Immature natural killer cell (primary cell): Measurements from ENCODE around the gene MALRD1. TPM values are rescaled to one million over a fixed set of nuclear protein-coding genes. Genes with fewer than 3 reads are reported as not detected.

Experiments
- DNase-seq, 3 donors: peaks; one replicate each; pipeline ENCODE4 v3.0.0; 2022; ENCODE audit warnings: mixed read lengths in 1 of 3
- H3K27ac Mint-ChIP-seq, 6 donors: one replicate each; pipeline ENCODE4 v1.8.0; 2020; ENCODE audit warnings: mixed read lengths in 6 of 6, mild to moderate bottlenecking in 5 of 6, inconsistent platforms in 4 of 6, moderate library complexity in 3 of 6
- H3K27me3 Mint-ChIP-seq, 3 donors: one replicate each; pipeline ENCODE4 v1.8.0; 2020 to 2021; ENCODE audit warnings: low read depth in 3 of 3, mild to moderate bottlenecking in 3 of 3, mixed read lengths in 3 of 3, moderate library complexity in 3 of 3, inconsistent platforms in 1 of 3
- H3K36me3 Mint-ChIP-seq, 3 donors: one replicate each; pipeline ENCODE4 v1.8.0; 2020; ENCODE audit warnings: mixed read lengths in 3 of 3, inconsistent platforms in 2 of 3, mild to moderate bottlenecking in 2 of 3
- H3K4me1 Mint-ChIP-seq, 2 donors: one replicate each; pipeline ENCODE4 v1.8.0; 2020; ENCODE audit warnings: inconsistent platforms in 2 of 2, mild to moderate bottlenecking in 2 of 2, mixed read lengths in 2 of 2, moderate library complexity in 1 of 2
- H3K4me3 Mint-ChIP-seq, 5 donors: one replicate each; pipeline ENCODE4 v1.8.0; 2020; ENCODE audit warnings: mild to moderate bottlenecking in 5 of 5, mixed read lengths in 5 of 5, inconsistent platforms in 3 of 5, moderate library complexity in 3 of 5
- H3K9me3 Mint-ChIP-seq, 6 donors: one replicate each; pipeline ENCODE4 v1.8.0; 2020; ENCODE audit warnings: mild to moderate bottlenecking in 6 of 6, mixed read lengths in 6 of 6, inconsistent platforms in 4 of 6, moderate library complexity in 3 of 6
- polyA plus RNA-seq, 3 donors: library from polyadenylated mRNA; unstranded; fragments of 300-500 nt; fragmentation: Illumina TruSeq; gene quantifications; one replicate each; pipeline ENCODE4 v1.2.3, GENCODE V29; 2021

MALRD1 gene
- polyA plus RNA-seq, 3 donors from 2014 or later, result not detected

DNA sequence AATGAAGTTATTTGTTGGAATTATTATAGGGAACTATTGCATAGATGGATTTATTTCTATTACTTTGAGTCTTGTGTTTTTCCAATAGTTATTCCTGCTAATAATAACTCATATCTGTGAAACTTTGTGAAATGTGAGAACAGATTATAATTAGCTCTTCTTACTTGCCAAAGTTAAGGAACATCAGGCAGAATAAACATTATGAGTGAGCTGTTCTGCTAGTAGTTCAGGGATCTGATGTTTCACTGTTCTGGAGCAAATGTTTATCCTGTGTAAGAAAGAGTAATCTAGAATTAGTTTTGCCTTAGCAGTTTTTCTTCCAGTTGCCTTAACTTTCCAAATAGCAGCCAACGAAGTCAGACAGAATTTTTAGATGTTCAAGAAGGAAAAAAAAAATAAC, 522.4 kb downstream of the MALRD1 start:
- Mint-ChIP-seq H3K4me1 (no peaks in the 10 kb centered on the region), H3K9me3 (peaks cover 0 to 2% (median 0%) of the 10 kb centered on the region in 6 donors), H3K27ac (no peak overlapping the region), H3K36me3 (no peaks in the 10 kb centered on the region), H3K27me3 (no peaks in the 10 kb centered on the region), H3K4me3 (no peak overlapping the region)
- no peak for DNase-seq

DNA sequence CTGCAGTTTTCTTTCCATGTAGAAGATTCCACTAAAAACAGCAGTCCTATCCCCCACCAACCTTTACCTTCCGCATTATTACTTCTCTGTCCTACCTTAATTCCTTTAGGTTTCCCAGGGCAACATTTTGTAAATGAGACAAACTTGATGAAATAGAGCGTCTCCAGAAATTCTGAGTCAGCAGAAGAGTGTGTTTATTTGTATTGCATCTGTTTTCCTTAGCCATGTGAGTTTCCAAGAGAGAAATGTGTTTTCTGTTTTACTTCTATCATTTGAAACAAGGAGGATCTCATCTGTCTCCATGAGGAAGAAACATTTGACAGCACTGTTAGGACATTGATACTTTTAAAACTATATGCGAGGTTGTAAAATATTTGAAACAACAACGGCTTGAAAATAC, 523.5 kb downstream of the MALRD1 start:
- Mint-ChIP-seq H3K27me3 (no peaks in the 10 kb centered on the region), H3K4me1 (no peaks in the 10 kb centered on the region), H3K4me3 (no peak overlapping the region), H3K36me3 (no peaks in the 10 kb centered on the region), H3K9me3 (peaks cover 0 to 2% (median 0%) of the 10 kb centered on the region in 6 donors), H3K27ac (no peak overlapping the region)
- DNase-seq, result no peak

DNA sequence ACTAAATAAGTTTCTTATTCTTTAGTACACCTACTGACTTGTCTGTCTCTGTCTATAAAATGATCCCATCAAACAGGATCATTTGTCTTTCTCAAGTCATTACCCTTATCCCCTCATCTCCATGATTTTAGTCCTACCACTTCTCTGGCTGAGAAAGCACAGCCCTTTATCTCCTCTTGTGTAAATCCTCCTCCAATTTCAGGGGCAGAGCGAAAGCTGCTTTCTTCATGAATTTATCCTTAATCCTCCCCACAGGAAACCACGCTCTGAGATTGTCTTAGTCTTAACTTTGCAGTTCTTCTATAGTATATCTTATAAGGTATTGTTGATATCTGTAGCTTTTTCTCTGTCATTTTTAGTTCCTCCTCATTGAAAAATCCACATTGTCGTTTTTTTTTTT, 528.0 kb downstream of the MALRD1 start:
- no peaks in the 10 kb centered on the region for H3K36me3 Mint-ChIP-seq
- DNase-seq, result no peak
- peaks cover 0 to 12% (median 0%) of the 10 kb centered on the region in 6 donors for H3K9me3 Mint-ChIP-seq
- H3K27me3 Mint-ChIP-seq, result peaks cover 0 to 2% (median 0%) of the 10 kb centered on the region in 3 donors
- H3K4me1 Mint-ChIP-seq, result no peaks in the 10 kb centered on the region
- H3K4me3 Mint-ChIP-seq, result no peak overlapping the region
- H3K27ac Mint-ChIP-seq, result no peak overlapping the region

DNA sequence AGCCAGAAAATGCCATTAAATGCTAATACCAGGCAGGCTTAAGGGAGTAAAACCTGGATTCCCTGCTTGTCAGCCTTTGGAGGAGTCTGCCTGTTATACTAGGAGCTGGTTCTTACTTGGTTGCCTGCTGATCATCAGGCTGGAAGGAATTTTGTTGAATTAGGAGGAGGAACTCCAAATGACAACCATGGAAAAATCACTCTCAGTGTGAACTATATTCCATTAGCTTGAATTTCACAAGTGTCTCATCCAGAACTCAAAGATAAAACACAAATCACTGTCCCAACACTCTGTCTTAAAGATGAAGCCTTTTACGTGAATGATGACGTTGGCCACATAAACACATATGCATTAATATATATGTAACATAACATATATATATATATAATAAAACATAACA, 528.8 kb downstream of the MALRD1 start:
- peaks cover 0 to 12% (median 0%) of the 10 kb centered on the region in 6 donors for H3K9me3 Mint-ChIP-seq
- H3K4me3 Mint-ChIP-seq, result no peak overlapping the region
- H3K36me3 Mint-ChIP-seq, result no peaks in the 10 kb centered on the region
- peaks cover 0 to 2% (median 0%) of the 10 kb centered on the region in 3 donors for H3K27me3 Mint-ChIP-seq
- DNase-seq, result no peak
- no peaks in the 10 kb centered on the region for H3K4me1 Mint-ChIP-seq
- H3K27ac Mint-ChIP-seq, result no peak overlapping the region

DNA sequence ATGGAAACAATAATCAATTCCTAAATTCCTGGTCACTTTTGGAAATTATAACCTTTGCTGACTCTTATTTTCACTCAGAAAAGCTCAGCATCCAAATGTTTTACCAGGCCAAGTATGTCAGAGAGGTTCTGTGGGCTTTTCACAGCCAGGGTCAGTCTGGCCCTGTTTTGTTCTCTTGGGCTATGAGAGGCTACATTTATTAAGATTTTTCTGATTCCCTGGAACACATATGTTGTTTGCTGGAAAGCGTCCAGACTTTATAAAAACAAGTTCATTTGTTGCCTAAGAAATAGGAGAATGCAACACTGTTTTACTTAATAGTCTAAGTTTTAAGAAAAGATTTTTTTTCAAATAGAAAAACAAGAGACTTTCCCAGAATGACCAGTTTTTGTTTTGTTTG, 529.2 kb downstream of the MALRD1 start:
- no peak overlapping the region for H3K27ac Mint-ChIP-seq

DNA sequence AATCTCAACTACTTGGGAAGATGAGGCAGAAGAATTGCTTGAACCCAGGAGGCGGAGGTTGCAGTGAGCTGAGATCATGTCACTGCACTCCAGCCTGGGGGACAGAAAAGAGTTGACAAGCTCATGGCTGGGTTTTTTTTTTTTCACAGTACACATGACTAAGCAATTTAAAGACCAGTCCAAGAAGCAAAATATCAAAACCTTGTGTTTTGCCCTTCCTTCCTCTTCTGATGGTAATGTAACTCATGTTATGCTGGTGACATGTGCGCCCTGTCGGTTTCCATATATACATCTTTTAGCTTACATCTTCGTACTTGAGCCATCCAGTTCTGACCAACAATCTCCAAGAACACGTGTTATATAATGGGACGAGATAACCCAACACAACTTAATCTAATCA, 530.0 kb downstream of the MALRD1 start:
- Mint-ChIP-seq H3K27ac (no peak overlapping the region), H3K4me3 (no peak overlapping the region), H3K9me3 (peaks cover 0 to 12% (median 0%) of the 10 kb centered on the region in 6 donors), H3K27me3 (peaks cover 0 to 2% (median 0%) of the 10 kb centered on the region in 3 donors), H3K4me1 (no peaks in the 10 kb centered on the region), H3K36me3 (no peaks in the 10 kb centered on the region)
- no peak for DNase-seq

More for the DNA sequence above, 529.2 kb downstream of the MALRD1 start:
- Mint-ChIP-seq H3K4me1 (no peaks in the 10 kb centered on the region), H3K4me3 (no peak overlapping the region), H3K9me3 (peaks cover 0 to 12% (median 0%) of the 10 kb centered on the region in 6 donors), H3K27me3 (peaks cover 0 to 2% (median 0%) of the 10 kb centered on the region in 3 donors), H3K36me3 (no peaks in the 10 kb centered on the region)
- DNase-seq, result no peak

DNA sequence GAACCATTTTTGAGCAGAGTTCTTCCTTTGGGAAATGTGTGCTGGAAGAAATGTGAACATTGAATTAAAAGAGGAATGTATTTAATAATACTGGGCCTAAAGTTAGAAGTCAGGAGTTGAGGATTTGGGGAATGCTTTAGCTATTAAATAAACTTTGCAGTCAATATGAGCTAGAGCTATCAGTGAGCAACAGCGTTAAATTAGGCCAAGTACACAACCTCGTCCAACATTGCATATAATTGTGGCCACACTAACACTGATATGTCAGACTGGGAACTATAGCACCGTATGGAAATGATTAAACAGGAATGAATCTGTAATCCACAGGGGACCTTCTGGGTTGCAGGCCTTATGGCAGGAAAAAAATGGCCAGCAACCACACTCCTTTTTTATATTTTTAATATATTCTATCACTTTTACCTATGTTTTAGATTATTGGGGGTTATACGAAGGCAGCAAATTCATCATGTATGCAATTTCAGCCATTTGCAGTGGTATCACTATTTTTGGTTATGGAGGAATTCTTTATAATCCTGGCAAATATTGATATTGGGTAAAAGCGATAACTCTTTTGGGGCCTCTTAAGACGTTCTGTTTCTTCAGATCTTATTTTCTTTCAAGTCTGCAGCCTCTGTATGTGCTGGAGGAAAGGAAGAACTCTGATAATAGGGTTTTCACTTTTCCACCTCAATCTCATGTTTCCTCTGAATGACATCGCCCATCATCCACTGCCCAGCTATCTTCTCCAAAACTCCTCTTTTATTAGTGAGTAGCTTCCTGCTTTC, 531.4 kb downstream of the MALRD1 start:
- Mint-ChIP-seq H3K4me1 (no peaks in the 10 kb centered on the region), H3K36me3 (no peaks in the 10 kb centered on the region), H3K9me3 (peaks cover 0 to 12% (median 0%) of the 10 kb centered on the region in 6 donors), H3K27ac (no peak overlapping the region), H3K27me3 (peaks cover 0 to 7% (median 0%) of the 10 kb centered on the region in 3 donors), H3K4me3 (no peak overlapping the region)
- no peak for DNase-seq

DNA sequence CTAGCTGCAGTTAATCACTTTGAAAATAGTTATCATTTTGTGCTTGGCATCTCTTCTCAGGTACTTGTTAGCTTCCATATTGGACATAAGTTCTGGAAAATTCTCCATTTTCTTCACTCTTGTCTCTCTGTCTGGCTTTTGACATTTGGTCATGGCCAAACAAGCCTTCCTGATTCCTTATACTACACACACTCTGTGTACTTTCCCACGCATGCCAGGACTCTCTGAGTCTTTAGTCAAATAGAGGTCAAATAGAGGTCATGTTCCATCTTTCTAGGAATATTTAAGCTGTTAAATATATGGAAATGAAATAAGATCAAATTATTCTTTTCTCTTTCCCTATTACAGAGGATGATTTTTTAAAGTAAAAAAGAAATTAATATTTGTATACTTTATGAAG, 532.1 kb downstream of the MALRD1 start:
- no peak for DNase-seq
- no peak overlapping the region for H3K4me3 Mint-ChIP-seq
- no peaks in the 10 kb centered on the region for H3K4me1 Mint-ChIP-seq
- no peak overlapping the region for H3K27ac Mint-ChIP-seq
- peaks cover 0 to 7% (median 0%) of the 10 kb centered on the region in 3 donors for H3K27me3 Mint-ChIP-seq
- H3K9me3 Mint-ChIP-seq, result peaks cover 0 to 12% (median 0%) of the 10 kb centered on the region in 6 donors
- H3K36me3 Mint-ChIP-seq, result no peaks in the 10 kb centered on the region

DNA sequence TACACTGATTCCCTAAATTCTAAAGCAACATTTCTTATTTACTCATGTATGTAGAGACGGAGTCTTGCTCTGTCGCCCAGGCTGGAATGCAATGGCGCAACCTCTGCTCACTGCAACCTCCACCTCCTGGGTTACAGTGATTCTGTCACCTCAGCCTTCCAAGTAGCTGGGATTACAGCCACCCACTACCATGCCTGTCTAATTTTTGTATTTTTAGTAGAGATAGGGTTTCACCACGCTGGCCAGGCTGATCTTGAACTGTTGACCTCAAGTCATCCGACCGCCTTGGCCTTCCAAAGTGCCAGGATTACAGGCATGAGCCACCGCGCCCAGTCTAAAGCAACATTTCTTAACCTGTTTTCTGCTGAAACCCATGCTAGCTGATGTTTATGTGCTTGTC, 540.0 kb downstream of the MALRD1 start:
- Mint-ChIP-seq H3K4me3 (no peak overlapping the region), H3K27me3 (peaks cover 0 to 5% (median 4%) of the 10 kb centered on the region in 3 donors), H3K27ac (no peak overlapping the region), H3K4me1 (no peaks in the 10 kb centered on the region), H3K36me3 (peaks cover 0 to 4% (median 3%) of the 10 kb centered on the region in 3 donors), H3K9me3 (peaks cover 0 to 8% (median 2%) of the 10 kb centered on the region in 6 donors)
- DNase-seq, result no peak

DNA sequence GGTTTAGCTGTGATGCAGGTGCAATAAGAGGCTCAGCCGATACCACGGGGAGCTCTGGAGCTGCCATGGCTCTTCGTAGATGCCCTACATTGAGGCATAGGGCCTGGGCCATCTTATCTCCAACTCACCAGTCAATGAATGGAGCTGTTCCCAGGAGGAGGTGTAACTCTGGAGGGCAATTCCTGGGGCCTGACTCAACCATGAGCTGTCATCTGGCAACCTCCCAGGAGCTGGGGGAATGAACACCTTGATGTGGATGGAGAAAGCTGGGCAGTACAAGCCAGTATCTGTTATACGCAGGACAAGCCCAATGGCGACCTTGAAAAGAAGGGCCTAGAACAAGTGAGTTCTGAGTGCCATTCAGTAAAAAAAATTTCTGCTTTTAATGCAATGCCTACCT, 543.7 kb downstream of the MALRD1 start:
- Mint-ChIP-seq H3K27ac (no peak overlapping the region), H3K36me3 (peaks cover 0 to under 1% (median 0%) of the 10 kb centered on the region in 3 donors), H3K9me3 (peaks cover 0 to 4% (median under 1%) of the 10 kb centered on the region in 6 donors), H3K4me3 (no peak overlapping the region), H3K27me3 (peaks cover 0 to 1% (median 0%) of the 10 kb centered on the region in 3 donors), H3K4me1 (no peaks in the 10 kb centered on the region)
- no peak for DNase-seq

DNA sequence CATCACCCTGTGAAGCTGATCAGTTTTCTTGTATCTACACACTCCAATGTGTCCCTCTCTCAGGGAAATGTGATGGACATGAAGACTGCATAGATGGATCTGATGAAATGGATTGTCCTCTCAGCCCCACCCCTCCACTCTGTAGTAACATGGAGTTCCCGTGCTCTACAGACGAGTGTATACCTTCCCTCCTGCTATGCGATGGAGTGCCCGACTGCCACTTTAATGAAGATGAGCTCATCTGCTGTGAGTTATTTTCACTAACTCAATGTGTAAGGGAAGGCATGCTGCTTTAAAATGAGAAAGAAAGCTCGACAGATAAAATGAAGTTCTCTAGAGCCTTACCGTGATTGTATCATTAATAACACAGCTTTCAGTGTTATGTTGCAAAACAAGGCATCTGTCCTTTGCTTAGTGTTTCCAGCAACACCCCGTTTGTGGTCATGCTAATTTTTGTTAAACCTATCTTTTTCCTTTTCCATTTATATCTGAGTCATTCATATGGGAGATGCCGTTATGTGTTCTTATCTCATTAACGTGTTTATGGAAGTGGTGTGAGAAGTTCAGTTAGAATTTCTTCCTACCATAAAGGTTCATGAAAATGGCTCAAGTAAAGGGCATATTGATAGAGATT, 546.7 kb downstream of the MALRD1 start:
- Mint-ChIP-seq H3K9me3 (peaks cover 0 to 3% (median 0%) of the 10 kb centered on the region in 6 donors), H3K36me3 (no peaks in the 10 kb centered on the region), H3K4me3 (no peak overlapping the region), H3K4me1 (no peaks in the 10 kb centered on the region), H3K27me3 (peaks cover 0 to 1% (median 0%) of the 10 kb centered on the region in 3 donors), H3K27ac (no peak overlapping the region)
- no peak for DNase-seq

DNA sequence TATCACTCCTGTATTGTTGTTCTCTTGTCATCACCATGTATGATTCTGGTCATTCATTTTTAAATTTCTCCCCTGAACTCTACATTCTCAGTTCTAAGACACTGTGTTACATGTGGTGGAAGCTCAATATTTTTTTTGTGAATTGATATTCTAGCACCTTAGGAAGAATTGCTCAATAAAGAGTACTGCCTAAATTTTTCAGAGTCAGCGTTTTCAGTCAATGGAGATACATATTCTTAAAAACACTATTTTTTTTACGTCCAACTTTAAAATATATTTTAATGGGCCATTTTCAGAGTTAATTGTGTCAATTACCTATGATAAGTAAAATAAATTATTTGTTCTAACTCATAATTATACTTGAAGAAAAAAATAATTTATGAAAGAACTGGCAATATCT, 557.2 kb downstream of the MALRD1 start:
- Mint-ChIP-seq H3K4me1 (no peaks in the 10 kb centered on the region), H3K4me3 (no peak overlapping the region), H3K36me3 (no peaks in the 10 kb centered on the region), H3K27ac (no peak overlapping the region), H3K9me3 (peaks cover 0 to 10% (median 0%) of the 10 kb centered on the region in 6 donors), H3K27me3 (peaks cover 0 to 2% (median 0%) of the 10 kb centered on the region in 3 donors)
- DNase-seq, result no peak

DNA sequence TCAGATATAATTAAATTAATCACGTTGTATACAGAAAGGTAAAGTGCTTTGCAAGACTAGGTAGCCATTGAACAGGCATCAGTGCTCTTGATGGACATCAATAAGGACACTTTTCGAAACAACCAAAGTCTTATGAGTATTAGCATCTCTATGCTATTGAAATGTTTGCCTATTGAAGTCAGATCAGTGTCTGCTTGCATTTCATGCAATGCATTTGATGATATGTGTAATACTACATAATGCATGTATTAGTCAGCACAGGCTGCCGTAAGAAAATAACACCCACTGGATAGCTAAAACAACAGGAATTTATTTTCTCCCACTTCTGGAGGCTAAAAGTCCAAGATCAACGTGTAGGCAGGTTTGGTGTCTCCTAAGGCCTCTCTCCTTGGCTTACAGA, 558.4 kb downstream of the MALRD1 start:
- Mint-ChIP-seq H3K9me3 (peaks cover 0 to 10% (median 0%) of the 10 kb centered on the region in 6 donors), H3K27me3 (peaks cover 0 to 2% (median 0%) of the 10 kb centered on the region in 3 donors), H3K4me1 (no peaks in the 10 kb centered on the region), H3K36me3 (no peaks in the 10 kb centered on the region), H3K27ac (no peak overlapping the region), H3K4me3 (no peak overlapping the region)
- DNase-seq, result no peak

DNA sequence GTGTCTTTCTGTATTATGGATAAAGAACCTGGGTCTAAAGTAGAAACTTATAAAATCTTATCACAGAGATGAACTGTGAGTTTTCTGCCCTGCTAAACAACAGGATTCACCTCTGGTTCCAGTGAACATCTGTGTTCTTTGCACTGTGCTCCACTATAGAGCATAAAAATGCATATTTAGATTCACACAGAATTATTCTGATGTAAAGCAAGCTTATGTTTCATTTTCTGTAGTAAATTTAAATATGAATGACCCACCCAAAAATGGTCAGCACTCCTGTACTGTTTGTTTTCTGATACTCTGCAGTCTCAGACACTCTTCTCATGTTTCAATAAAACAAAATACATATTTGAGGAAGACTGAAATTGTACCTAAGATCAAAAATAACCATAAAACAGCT, 563.2 kb downstream of the MALRD1 start:
- Mint-ChIP-seq H3K27me3 (no peaks in the 10 kb centered on the region), H3K4me3 (no peak overlapping the region), H3K4me1 (no peaks in the 10 kb centered on the region), H3K36me3 (no peaks in the 10 kb centered on the region), H3K9me3 (peaks cover 0 to 8% (median under 1%) of the 10 kb centered on the region in 6 donors), H3K27ac (no peak overlapping the region)
- no peak for DNase-seq
